Activated T-cell treated with anti-CD3 and anti-CD28 coated beads, Interleukin-2, amount 50 U/mL, for 4 hours (primary cell): ENCODE data around the gene AUTS2. TPM values are rescaled to one million over a fixed set of nuclear protein-coding genes. Genes with fewer than 3 reads are reported as not detected.
"Not testable (repeated sequence)": the region's sequence is repeated elsewhere in the genome, so short reads cannot be mapped to it uniquely, and the experiment has no call there.

Source experiments
- ATAC-seq, 2 donors: fragments of 200-7000 bp; cut with Tn5 transposase; one replicate each; pipeline ENCODE4 v1.10.0; 2021
- DNase-seq: peaks from one replicate; pipeline ENCODE4 v3.0.0-alpha.2; 2020
- H3K27me3 Mint-ChIP-seq: one replicate; pipeline ENCODE4 v1.8.0; 2021; ENCODE audit warnings: low read depth, mixed read lengths
- H3K36me3 Mint-ChIP-seq: one replicate; pipeline ENCODE4 v1.8.0; 2022; ENCODE audit warnings: mixed read lengths; ENCODE audit not compliant: insufficient read depth
- H3K4me1 Mint-ChIP-seq: one replicate; pipeline ENCODE4 v1.8.0; 2021; ENCODE audit warnings: low read depth, mixed read lengths
- H3K4me3 Mint-ChIP-seq: one replicate; pipeline ENCODE4 v1.8.0; 2021; ENCODE audit warnings: mild to moderate bottlenecking, moderate library complexity, mixed read lengths
- H3K9me3 Mint-ChIP-seq: one replicate; pipeline ENCODE4 v1.8.0; 2021; ENCODE audit warnings: mixed read lengths
- total RNA-seq, 3 donors: library from RNA; stranded (reverse); gene quantifications; one replicate each; pipeline ENCODE4 v1.2.1, GENCODE V29; 2021

AUTS2 gene
- total RNA-seq, 3 donors from 2014 or later, result 1.4 to 4.4 (median 2.8) TPM

- H3K4me3 Mint-ChIP-seq, result no peak overlapping the region
- no peaks in the 10 kb centered on the region for H3K36me3 Mint-ChIP-seq
- peaks cover 2% of the 10 kb centered on the region for H3K4me1 Mint-ChIP-seq
- peaks cover 3% of the 10 kb centered on the region for H3K27me3 Mint-ChIP-seq
- no peak for DNase-seq
- peaks cover 13% of the 10 kb centered on the region for H3K9me3 Mint-ChIP-seq
- ATAC-seq, result no peak
Observed at GRCh38 chr7:70805360-70805759, 1207.1 kb downstream of the AUTS2 start.

DNA sequence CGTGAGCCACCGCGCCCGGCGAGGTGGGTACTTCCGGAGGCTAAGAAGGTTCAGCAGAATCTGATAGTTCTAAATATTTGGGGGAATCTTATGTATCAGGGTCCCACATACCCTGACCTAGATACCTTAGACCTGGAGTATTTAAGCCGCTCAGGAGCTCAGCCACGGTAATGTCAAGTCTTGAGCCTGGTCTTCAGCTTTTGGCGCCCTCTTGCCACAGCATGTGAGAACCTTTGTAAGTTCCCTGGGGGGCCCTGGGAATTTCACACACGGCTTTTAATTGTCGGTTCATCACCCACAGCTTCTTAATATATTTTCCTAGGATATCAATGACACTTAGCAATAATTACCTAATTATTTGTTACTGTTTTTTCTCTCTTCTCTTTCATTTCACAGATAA is 1209.4 kb downstream of the AUTS2 start:
- no peak for ATAC-seq
- DNase-seq, result no peak
- peaks cover 2% of the 10 kb centered on the region for H3K4me1 Mint-ChIP-seq
- H3K4me3 Mint-ChIP-seq, result no peak overlapping the region
- H3K27me3 Mint-ChIP-seq, result peaks cover 7% of the 10 kb centered on the region
- H3K36me3 Mint-ChIP-seq, result no peaks in the 10 kb centered on the region
- peaks cover 4% of the 10 kb centered on the region for H3K9me3 Mint-ChIP-seq

- Mint-ChIP-seq H3K27me3 (peaks cover 7% of the 10 kb centered on the region), H3K36me3 (no peaks in the 10 kb centered on the region), H3K4me3 (no peak overlapping the region), H3K4me1 (peaks cover 2% of the 10 kb centered on the region), H3K9me3 (peaks cover 4% of the 10 kb centered on the region)
- ATAC-seq, result no peak
- DNase-seq, result no peak
Observed at GRCh38 chr7:70808876-70809275, 1210.6 kb downstream of the AUTS2 start.

- Mint-ChIP-seq H3K36me3 (no peaks in the 10 kb centered on the region), H3K27me3 (peaks cover 7% of the 10 kb centered on the region), H3K4me1 (peaks cover 2% of the 10 kb centered on the region), H3K4me3 (no peak overlapping the region), H3K9me3 (peaks cover 4% of the 10 kb centered on the region)
- DNase-seq, result no peak
- ATAC-seq, result no peak
Observed at GRCh38 chr7:70810558-70811139, 1212.4 kb downstream of the AUTS2 start.

- Mint-ChIP-seq H3K4me3 (no peak overlapping the region), H3K27me3 (peaks cover 7% of the 10 kb centered on the region), H3K36me3 (no peaks in the 10 kb centered on the region), H3K4me1 (peaks cover 2% of the 10 kb centered on the region), H3K9me3 (peaks cover 4% of the 10 kb centered on the region)
- ATAC-seq, result no peak
- no peak for DNase-seq
Observed at GRCh38 chr7:70812511-70812910, 1214.2 kb downstream of the AUTS2 start.

GRCh38 chr7:70822490-70822889 is 1224.2 kb downstream of the AUTS2 start:
- not testable (repeated sequence) for ATAC-seq, H3K36me3 Mint-ChIP-seq, DNase-seq, H3K4me1 Mint-ChIP-seq, H3K4me3 Mint-ChIP-seq, H3K27me3 Mint-ChIP-seq
- H3K9me3 Mint-ChIP-seq, result peaks cover 13% of the 10 kb centered on the region

GRCh38 chr7:70829221-70830059 is 1231.2 kb downstream of the AUTS2 start:
- DNase-seq (peak; percentile 34), ATAC-seq (peak; percentile 46 to 63)
- H3K36me3 Mint-ChIP-seq, result no peaks in the 10 kb centered on the region
- peaks cover 3% of the 10 kb centered on the region for H3K4me1 Mint-ChIP-seq
- no peak overlapping the region for H3K4me3 Mint-ChIP-seq
- H3K27me3 Mint-ChIP-seq, result peaks cover 4% of the 10 kb centered on the region
- H3K9me3 Mint-ChIP-seq, result no peaks in the 10 kb centered on the region

DNA sequence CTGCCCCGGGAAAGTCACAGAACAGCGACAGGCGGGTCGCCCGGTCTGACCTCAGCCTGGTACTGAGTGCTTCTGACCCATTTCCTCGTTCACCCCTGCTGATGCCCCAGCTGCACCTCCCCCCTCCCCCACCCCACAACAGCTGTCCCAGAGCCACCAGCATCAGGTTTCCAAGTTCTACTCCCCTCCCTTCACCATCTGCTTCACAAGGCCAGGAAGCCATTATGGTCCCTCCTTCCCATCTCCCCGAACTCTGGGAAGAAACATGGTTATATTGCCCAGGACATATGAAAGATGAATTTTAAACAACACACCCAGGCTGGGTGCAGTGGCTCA is 1231.8 kb downstream of the AUTS2 start:
- Mint-ChIP-seq H3K9me3 (no peaks in the 10 kb centered on the region), H3K4me1 (peaks cover 3% of the 10 kb centered on the region), H3K36me3 (no peaks in the 10 kb centered on the region), H3K27me3 (peaks cover 4% of the 10 kb centered on the region), H3K4me3 (no peak overlapping the region)
- DNase-seq (no peak), ATAC-seq (no peak)

DNA sequence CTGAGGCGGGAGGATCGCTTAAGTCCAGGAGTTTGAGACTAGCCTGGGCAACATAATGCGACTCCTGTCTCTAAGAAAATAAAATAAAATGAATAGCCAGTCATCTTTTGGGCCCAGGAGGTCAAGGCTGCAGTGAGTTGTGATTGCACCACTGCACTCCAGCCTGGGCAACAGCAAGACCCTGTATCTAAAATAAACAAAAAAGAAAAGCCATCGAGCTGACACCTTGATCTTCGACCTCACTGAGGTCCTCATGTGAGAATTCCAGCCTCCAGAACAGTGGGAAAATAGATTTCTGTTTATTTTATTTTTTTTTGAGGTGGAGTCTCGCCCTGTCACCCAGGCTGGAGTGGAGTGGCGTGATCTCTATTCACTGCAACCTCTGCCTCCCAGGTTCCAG is 1232.2 kb downstream of the AUTS2 start:
- no peaks in the 10 kb centered on the region for H3K36me3 Mint-ChIP-seq

DNA sequence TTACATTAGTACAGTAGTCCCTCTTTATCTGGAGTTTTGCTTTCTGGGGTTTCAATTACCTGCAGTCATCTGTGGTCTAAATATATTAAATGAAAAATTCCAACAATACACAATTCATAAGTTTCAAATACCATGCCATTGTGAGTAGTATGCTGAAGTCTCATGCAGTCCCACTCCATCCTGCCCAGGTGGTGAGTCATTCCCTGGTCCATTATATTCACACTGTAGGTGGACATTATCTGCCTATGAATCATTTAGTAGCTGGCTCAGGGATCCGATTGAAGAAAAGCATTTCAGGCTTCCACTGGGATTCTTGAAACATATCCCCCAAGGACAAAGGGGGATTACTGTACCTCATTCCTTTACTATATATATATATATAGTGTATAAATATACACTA is 1235.5 kb downstream of the AUTS2 start:
- H3K4me1 Mint-ChIP-seq, result peaks cover 3% of the 10 kb centered on the region
- H3K4me3 Mint-ChIP-seq, result no peak overlapping the region
- H3K9me3 Mint-ChIP-seq, result no peaks in the 10 kb centered on the region
- H3K36me3 Mint-ChIP-seq, result no peaks in the 10 kb centered on the region
- peaks cover 16% of the 10 kb centered on the region for H3K27me3 Mint-ChIP-seq
- ATAC-seq, result no peak
- no peak for DNase-seq

More for the DNA sequence above, 1232.2 kb downstream of the AUTS2 start:
- no peaks in the 10 kb centered on the region for H3K9me3 Mint-ChIP-seq
- H3K4me3 Mint-ChIP-seq, result no peak overlapping the region
- H3K27me3 Mint-ChIP-seq, result peaks cover 4% of the 10 kb centered on the region
- H3K4me1 Mint-ChIP-seq, result peaks cover 3% of the 10 kb centered on the region
- ATAC-seq, result no peak
- DNase-seq, result no peak

- Mint-ChIP-seq H3K27me3 (peaks cover 16% of the 10 kb centered on the region), H3K9me3 (no peaks in the 10 kb centered on the region), H3K36me3 (no peaks in the 10 kb centered on the region), H3K4me3 (no peak overlapping the region), H3K4me1 (peaks cover 3% of the 10 kb centered on the region)
- DNase-seq, result no peak
- no peak for ATAC-seq
Observed at GRCh38 chr7:70834424-70834823, 1236.1 kb downstream of the AUTS2 start.

GRCh38 chr7:70835658-70836057 is 1237.4 kb downstream of the AUTS2 start:
- H3K9me3 Mint-ChIP-seq, result no peaks in the 10 kb centered on the region
- H3K27me3 Mint-ChIP-seq, result peaks cover 12% of the 10 kb centered on the region
- ATAC-seq, result no peak
- no peak overlapping the region for H3K4me3 Mint-ChIP-seq
- H3K4me1 Mint-ChIP-seq, result no peaks in the 10 kb centered on the region
- no peaks in the 10 kb centered on the region for H3K36me3 Mint-ChIP-seq
- DNase-seq, result no peak

- no peak overlapping the region for H3K4me3 Mint-ChIP-seq
- no peaks in the 10 kb centered on the region for H3K4me1 Mint-ChIP-seq
- H3K36me3 Mint-ChIP-seq, result no peaks in the 10 kb centered on the region
- ATAC-seq, result no peak
- DNase-seq, result no peak
- no peaks in the 10 kb centered on the region for H3K9me3 Mint-ChIP-seq
- peaks cover 12% of the 10 kb centered on the region for H3K27me3 Mint-ChIP-seq
Observed at GRCh38 chr7:70836279-70836678, 1238.0 kb downstream of the AUTS2 start.

GRCh38 chr7:70836946-70837345 is 1238.7 kb downstream of the AUTS2 start:
- H3K4me3 Mint-ChIP-seq, result no peak overlapping the region
- ATAC-seq, result no peak
- no peaks in the 10 kb centered on the region for H3K4me1 Mint-ChIP-seq
- peaks cover 2% of the 10 kb centered on the region for H3K9me3 Mint-ChIP-seq
- peaks cover 12% of the 10 kb centered on the region for H3K27me3 Mint-ChIP-seq
- H3K36me3 Mint-ChIP-seq, result no peaks in the 10 kb centered on the region
- no peak for DNase-seq

- no peak for ATAC-seq
- Mint-ChIP-seq H3K27me3 (peaks cover 12% of the 10 kb centered on the region), H3K4me1 (no peaks in the 10 kb centered on the region)
Observed at GRCh38 chr7:70837589-70837988, 1239.3 kb downstream of the AUTS2 start.

More at GRCh38 chr7:70837589-70837988, 1239.3 kb downstream of the AUTS2 start:
- no peak overlapping the region for H3K4me3 Mint-ChIP-seq
- DNase-seq, result no peak
- no peaks in the 10 kb centered on the region for H3K36me3 Mint-ChIP-seq
- H3K9me3 Mint-ChIP-seq, result peaks cover 6% of the 10 kb centered on the region
